HepG2 (cell line): ENCODE results near the gene TSPYL6. TPM values are rescaled to one million over a fixed set of nuclear protein-coding genes. Genes with fewer than 3 reads are reported as not detected.

Experiments used
- ATAC-seq: fragments of 200-7000 bp; cut with Tn5 transposase; 3 replicates; pipeline ENCODE4 v1.9.1; 2020; ENCODE audit warnings: mild to moderate bottlenecking, moderate library complexity
- BruUV-seq: library from RNA; stranded (reverse); fragments of 400-500 nt; replicated peaks from 2 replicates; lab custom pipeline; 2021; lab: Mats Ljungman, UMichigan
- CTCF ChIA-PET: fragments of 300-600 bp; formaldehyde crosslinking; extraction: SDS; loops from one replicate; lab custom pipeline; 2021; ENCODE audit warnings: low total read pairs, inconsistent platforms, low intra/inter-chr PET ratio; lab: Yijun Ruan, JAX
- POLR2A ChIA-PET: fragments of 350-600 bp; sonication (Branson Sonifier 250); formaldehyde crosslinking; loops from one replicate; lab custom pipeline; 2020; ENCODE audit warnings: antibody characterized with exemption, inconsistent platforms; lab: Yijun Ruan, JAX
- DNase-seq: peaks from one replicate; pipeline ENCODE4 v3.0.0-alpha.2; 2015; ENCODE audit warnings: low spot score
- FAIRE-seq: peaks from 3 replicates; lab custom pipeline; 2011; peaks lifted over from hg19 to GRCh38; lab: Jason Lieb, UNC
- H2AFZ ChIP-seq: one replicate; pipeline ENCODE4 v1.6.1; 2011; ENCODE audit warnings: low read length, inconsistent platforms
- H3K27ac ChIP-seq: fragments of 300-600 bp; 3 replicates; pipeline ENCODE4 v1.8.0; 2011; ENCODE audit warnings: mixed run types, mild to moderate bottlenecking, mixed read lengths, low read length, inconsistent platforms; ENCODE audit not compliant: insufficient read depth; ENCODE audit errors: extremely low read length
- H3K27me3 ChIP-seq, 2 experiments: fragments of 200-600 bp in 1 of 2; 2 replicates in 1 of 2; 3 replicates in 1 of 2; pipeline versions ENCODE4 v1.6.0 to v1.8.0; 2011; ENCODE audit warnings: low read length in 2 of 2, mild to moderate bottlenecking in 2 of 2, moderate library complexity in 2 of 2, inconsistent platforms in 1 of 2; ENCODE audit not compliant: insufficient read depth in 2 of 2, control insufficient read depth in 1 of 2
- H3K36me3 ChIP-seq, 2 experiments: fragments of 200-600 bp in 1 of 2; replicated peaks in 1 of 2; 2 replicates in 1 of 2; 3 replicates in 1 of 2; pipeline versions ENCODE4 v1.5.1 to v1.8.0; 2011; ENCODE audit warnings: low read length in 2 of 2, inconsistent platforms in 1 of 2; ENCODE audit not compliant: insufficient read depth in 2 of 2, control insufficient read depth in 1 of 2
- H3K4me1 ChIP-seq: 2 replicates; pipeline ENCODE4 v1.5.1; 2012; ENCODE audit warnings: low read length, inconsistent platforms; ENCODE audit not compliant: insufficient read depth
- H3K4me2 ChIP-seq: 2 replicates; pipeline ENCODE4 v1.6.0; 2011; ENCODE audit warnings: low read depth, low read length, inconsistent platforms
- H3K4me3 ChIP-seq, 3 experiments: fragments of 200-600 bp in 1 of 3; sonication (generic), shearing (Covaris generic) in 1 of 3; replicated peaks in 1 of 3; 2 replicates each; pipeline ENCODE4 v1.5.1; 2011 to 2016; ENCODE audit warnings: low read length in 3 of 3, inconsistent platforms in 2 of 3, low read depth in 2 of 3, mild to moderate bottlenecking in 2 of 3, control low read depth in 1 of 3, mixed read lengths in 1 of 3; ENCODE audit not compliant: insufficient read depth in 1 of 3
- H3K79me2 ChIP-seq: one replicate; pipeline ENCODE4 v1.6.1; 2011; ENCODE audit warnings: low read length, inconsistent platforms; ENCODE audit not compliant: insufficient read depth
- H3K9ac ChIP-seq: 2 replicates; pipeline ENCODE4 v1.6.0; 2011; ENCODE audit warnings: mild to moderate bottlenecking, low read depth, low read length, inconsistent platforms; ENCODE audit not compliant: insufficient read depth
- H3K9me3 ChIP-seq: 2 replicates; pipeline ENCODE4 v1.5.1; 2012; ENCODE audit warnings: mild to moderate bottlenecking, low read length
- H4K20me1 ChIP-seq: 2 replicates; pipeline ENCODE4 v1.6.0; 2011; ENCODE audit warnings: inconsistent platforms, mild to moderate bottlenecking, low read length, moderate library complexity; ENCODE audit not compliant: insufficient read depth
- CBFB ChIP-seq: sonication (generic); formaldehyde crosslinking; IDR thresholded peaks from 2 replicates; pipeline ENCODE4 v1.4.0; 2020; ENCODE audit warnings: missing genetic modification reagents
- CCAR2 ChIP-seq: fragments of 200-400 bp; formaldehyde crosslinking; optimal IDR thresholded peaks from 2 replicates; pipeline ENCODE3; 2018; ENCODE audit warnings: low read depth, mild to moderate bottlenecking, low read length, moderate library complexity
- FOXJ3 ChIP-seq: sonication (generic); formaldehyde crosslinking; IDR thresholded peaks from 2 replicates; pipeline ENCODE4 v1.4.0; 2020; ENCODE audit warnings: missing genetic modification reagents, mild to moderate bottlenecking, borderline replicate concordance
- GMEB2 ChIP-seq: IDR thresholded peaks from 2 replicates; pipeline ENCODE4 v1.6.1; 2016; ENCODE audit warnings: missing biosample characterization, missing genetic modification reagents, low read depth
- HOXA3 ChIP-seq: sonication (generic); formaldehyde crosslinking; IDR thresholded peaks from 2 replicates; pipeline ENCODE4 v1.5.0; 2020; ENCODE audit warnings: missing genetic modification reagents
- KDM4B ChIP-seq: sonication (generic); formaldehyde crosslinking; IDR thresholded peaks from 2 replicates; pipeline ENCODE4 v1.4.0; 2020; ENCODE audit warnings: missing genetic modification reagents
- MAX ChIP-seq: IDR thresholded peaks from 2 replicates; pipeline ENCODE4 v1.6.1; 2012; ENCODE audit warnings: inconsistent platforms
- NR3C1 ChIP-seq: sonication (generic); formaldehyde crosslinking; IDR thresholded peaks from 2 replicates; pipeline ENCODE4 v1.4.0; 2020; ENCODE audit warnings: missing genetic modification reagents
- PBX3 ChIP-seq: sonication (generic); formaldehyde crosslinking; IDR thresholded peaks from 2 replicates; pipeline ENCODE4 v1.8.1; 2023; ENCODE audit warnings: missing genetic modification reagents, inconsistent platforms, borderline replicate concordance
- RFX5 ChIP-seq: IDR thresholded peaks from 2 replicates; pipeline ENCODE4 v1.6.1; 2011; ENCODE audit warnings: low read depth, low read length, improper control_type of control experiment
- SSRP1 ChIP-seq: IDR thresholded peaks from 2 replicates; pipeline ENCODE4 v1.6.1; 2016; ENCODE audit warnings: control low read depth
- XRCC5 ChIP-seq: fragments of 200-400 bp; formaldehyde crosslinking; optimal IDR thresholded peaks from 2 replicates; pipeline ENCODE3; 2017; ENCODE audit warnings: mild to moderate bottlenecking, low read length
- YEATS2 ChIP-seq: sonication (generic); formaldehyde crosslinking; IDR thresholded peaks from 2 replicates; pipeline ENCODE4 v1.4.0; 2020; ENCODE audit warnings: missing genetic modification reagents, borderline replicate concordance
- ZGPAT ChIP-seq: IDR thresholded peaks from 2 replicates; pipeline ENCODE4 v1.6.1; 2016; ENCODE audit warnings: mild to moderate bottlenecking
- ZMAT3 ChIP-seq: sonication (generic); formaldehyde crosslinking; conservative IDR thresholded peaks from 2 replicates; pipeline ENCODE4 v1.7.0; 2021; ENCODE audit warnings: missing genetic modification reagents
- ZNF224 ChIP-seq: sonication (generic); formaldehyde crosslinking; IDR thresholded peaks from 2 replicates; pipeline ENCODE4 v1.5.0; 2020; ENCODE audit warnings: mild to moderate bottlenecking, missing genetic modification reagents
- ZNF598 ChIP-seq: sonication (generic); formaldehyde crosslinking; IDR thresholded peaks from 2 replicates; pipeline ENCODE4 v1.5.1; 2020; ENCODE audit warnings: mild to moderate bottlenecking, missing genetic modification reagents, borderline replicate concordance
- ZNF678 ChIP-seq: sonication (generic); formaldehyde crosslinking; IDR thresholded peaks from 2 replicates; pipeline ENCODE4 v1.4.0; 2020; ENCODE audit warnings: mild to moderate bottlenecking, missing genetic modification reagents
- WGBS: methylation state at CpG from one replicate; pipeline ENCODE4 v1.1.6; 2017; ENCODE audit warnings: low lambda C conversion rate; 5-methylcytosine and 5-hydroxymethylcytosine counted together
- in situ Hi-C: cut with HindIII; loops from 2 replicates; pipeline ENCODE4 v1.10.0; 2017; ENCODE audit warnings: low pct_unique_long_range_greater_than_20kb; ENCODE audit not compliant: extremely low pct_ligation_motif_present
- intact Hi-C: fragments of 100-400 bp; cut with micrococcal nuclease; formaldehyde crosslinking; loops from one replicate; pipeline ENCODE4 v1.10.0; 2022; ENCODE audit not compliant: unreplicated experiment
- polyA plus RNA-seq, 8 experiments: library from polyadenylated mRNA; depleted of rRNA in 3 of 8; stranded (reverse) in 7 of 8; unstranded in 1 of 8; fragments of >200 nt; fragmentation: Illumina TruSeq in 4 of 8; extraction: Trizol in 4 of 8; gene quantifications; 2 replicates each; pipeline versions ENCODE4 v1.2.1 to v1.2.3, GENCODE V29; 2011 to 2016; ENCODE audit warnings: low read depth in 4 of 8, missing spikeins in 1 of 8, mixed read lengths in 1 of 8; ENCODE audit not compliant: insufficient read depth in 1 of 8
- total RNA-seq, 5 experiments: library from RNA; depleted of rRNA; stranded (reverse); fragments of >200 nt; fragmentation: Illumina TruSeq; extraction: Trizol; gene quantifications; 2 replicates each; pipeline ENCODE4 v1.2.3, GENCODE V29; 2016; ENCODE audit warnings: low read depth in 1 of 5
- TF ChIP-seq, protein P1 (sequence below): sonication (generic); formaldehyde crosslinking; IDR thresholded peaks from 2 replicates; pipeline ENCODE4 v1.8.1; 2023; ENCODE audit warnings: mild to moderate bottlenecking, moderate library complexity, missing genetic modification reagents
- TF ChIP-seq, protein P2 (sequence below): sonication (generic); formaldehyde crosslinking; IDR thresholded peaks from 2 replicates; pipeline ENCODE4 v1.5.0; 2020; ENCODE audit warnings: missing genetic modification reagents

The TSPYL6 gene
- total and polyA plus RNA-seq, 2 of the 13 experiments (the other 11 are each of a cell fraction or from before 2014, with no cell fraction given): 0.03 TPM; not detected in 1

- POLR2A ChIA-PET: interaction anchor here (2.1 kb wide), 1 partner anchor 25 kb away, joined by 12 read pairs; no protein-coding TSS in a partner anchor
- in situ Hi-C loops: no loop called here
- WGBS: 98% methylated on average over 3 of the region's 3 CpGs
These were observed 46.6 kb downstream of the TSPYL6 start for GRCh38 chr2:54209379-54209778.

More at GRCh38 chr2:54209379-54209778, 46.6 kb downstream of the TSPYL6 start:
- peaks cover 73% of the 10 kb centered on the region for H3K4me1 ChIP-seq
- no peak overlapping the region for H3K9ac ChIP-seq
- no peaks in the 10 kb centered on the region for H3K79me2 ChIP-seq
- H3K27me3 ChIP-seq: no peaks in the 10 kb centered on the region
- DNase-seq (no peak), FAIRE-seq (no peak)
- no TSS peak for BruUV-seq
- intact Hi-C loops: loop anchor here (10.0 kb wide), 1 partner anchor 115 kb away; no protein-coding TSS in a partner anchor
- CTCF ChIA-PET: no interaction called here
- no peak overlapping the region for H3K4me3 ChIP-seq
- no peak overlapping the region for H2AFZ ChIP-seq
- no peaks in the 10 kb centered on the region for H3K36me3 ChIP-seq
- H3K4me2 ChIP-seq: no peak overlapping the region
- TF ChIP-seq NR3C1 (CRISPR knock-in tag) (no peak), SSRP1 (no peak), PBX3 (CRISPR knock-in tag) (no peak), ZNF678 (CRISPR knock-in tag) (no peak), FOXJ3 (no peak), KDM4B (CRISPR knock-in tag) (no peak), ZMAT3 (CRISPR knock-in tag) (no peak), ZNF224 (no peak), ZNF598 (CRISPR knock-in tag) (no peak), XRCC5 (no peak), CCAR2 (no peak), ZGPAT (CRISPR knock-in tag) (no peak), MAX (no peak), HOXA3 (CRISPR knock-in tag) (no peak), YEATS2 (CRISPR knock-in tag) (no peak), GMEB2 (CRISPR knock-in tag) (no peak), RFX5 (no peak), CBFB (CRISPR knock-in tag) (no peak)
- TF ChIP-seq, protein P1, sequence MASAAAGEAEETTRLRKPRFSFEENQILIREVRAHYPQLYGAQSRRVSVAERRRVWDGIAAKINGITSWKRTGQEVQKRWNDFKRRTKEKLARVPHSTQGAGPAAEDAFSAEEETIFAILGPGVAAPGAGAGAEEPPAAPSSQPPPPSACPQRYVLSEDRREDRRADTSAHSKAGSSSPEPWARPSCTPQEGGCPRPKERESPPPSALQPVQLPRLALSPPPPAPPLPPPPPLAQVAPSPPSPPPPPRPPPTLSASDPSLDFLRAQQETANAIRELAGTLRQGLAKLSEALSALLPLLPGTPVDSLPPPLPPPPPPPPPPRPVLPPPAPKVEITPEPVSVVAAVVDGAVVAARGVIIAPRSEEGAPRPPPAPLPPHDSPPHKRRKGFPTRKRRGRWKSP (CRISPR knock-in tag): no peak
- TF ChIP-seq, protein P2, sequence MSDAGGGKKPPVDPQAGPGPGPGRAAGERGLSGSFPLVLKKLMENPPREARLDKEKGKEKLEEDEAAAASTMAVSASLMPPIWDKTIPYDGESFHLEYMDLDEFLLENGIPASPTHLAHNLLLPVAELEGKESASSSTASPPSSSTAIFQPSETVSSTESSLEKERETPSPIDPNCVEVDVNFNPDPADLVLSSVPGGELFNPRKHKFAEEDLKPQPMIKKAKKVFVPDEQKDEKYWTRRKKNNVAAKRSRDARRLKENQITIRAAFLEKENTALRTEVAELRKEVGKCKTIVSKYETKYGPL (CRISPR knock-in tag): no peak
- TF ChIP-seq, all 625 proteins: peak for 0
- ATAC-seq: no peak
- Histone ChIP-seq H3K9me3 (peaks cover 9% of the 10 kb centered on the region), H3K27ac (no peak overlapping the region), H4K20me1 (no peaks in the 10 kb centered on the region)
